Neural cell (in vitro differentiated cells): Measurements from ENCODE around the gene GGTLC1. TPM values are rescaled to one million over a fixed set of nuclear protein-coding genes. Genes with fewer than 3 reads are reported as not detected.
"Not testable (repeated sequence)": the region's sequence is repeated elsewhere in the genome, so short reads cannot be mapped to it uniquely, and the experiment has no call there.

Experiments used
- H2AFZ ChIP-seq: fragments of 200-600, 300-800 bp; sonication (generic), shearing (Covaris generic); 2 replicates; pipeline ENCODE4 v1.6.0; 2014; ENCODE audit warnings: low read depth, mild to moderate bottlenecking, antibody characterized with exemption, low read length, moderate library complexity
- H3F3A ChIP-seq: fragments of 200-600 bp; shearing (Covaris generic); 2 replicates; pipeline ENCODE4 v1.6.1; 2016; ENCODE audit warnings: mild to moderate bottlenecking, moderate library complexity, mixed read lengths, antibody characterized with exemption, low read length; ENCODE audit not compliant: insufficient read depth, poor library complexity, severe bottlenecking
- H3K27ac ChIP-seq: fragments of 200-600, 300-800 bp; sonication (generic), shearing (Covaris generic); 2 replicates; pipeline ENCODE4 v1.5.1; 2014; ENCODE audit warnings: mild to moderate bottlenecking, low read length, moderate library complexity
- H3K27me3 ChIP-seq: fragments of 300-800, 200-600 bp; sonication (generic), shearing (Covaris generic); 2 replicates; pipeline ENCODE4 v1.6.0; 2014; ENCODE audit warnings: mild to moderate bottlenecking, low read depth, low read length, moderate library complexity; ENCODE audit not compliant: insufficient read depth
- H3K36me3 ChIP-seq: fragments of 300-800, 200-600 bp; sonication (generic), shearing (Covaris generic); 2 replicates; pipeline ENCODE4 v1.5.1; 2014; ENCODE audit warnings: mild to moderate bottlenecking, antibody characterized with exemption, low read length, moderate library complexity; ENCODE audit not compliant: insufficient read depth
- H3K4me2 ChIP-seq: fragments of 300-800, 200-600 bp; sonication (generic), shearing (Covaris generic); 2 replicates; pipeline ENCODE4 v1.6.0; 2014; ENCODE audit warnings: mild to moderate bottlenecking, low read length
- H3K4me3 ChIP-seq: fragments of 300-800, 200-600 bp; sonication (generic), shearing (Covaris generic); 2 replicates; pipeline ENCODE4 v1.5.1; 2014; ENCODE audit warnings: mild to moderate bottlenecking, low read length, moderate library complexity
- H3K79me2 ChIP-seq: fragments of 200-600 bp; shearing (Covaris generic); replicated peaks from 2 replicates; pipeline ENCODE4 v1.6.0; 2014; ENCODE audit warnings: mild to moderate bottlenecking, low read length, moderate library complexity; ENCODE audit not compliant: insufficient read depth
- H3K9ac ChIP-seq: fragments of 300-800, 200-600 bp; sonication (generic), shearing (Covaris generic); 2 replicates; pipeline ENCODE4 v1.6.1; 2016; ENCODE audit warnings: mild to moderate bottlenecking, low read length, mixed read lengths
- H3K9me2 ChIP-seq: fragments of 200-600 bp; shearing (Covaris generic); 2 replicates; pipeline ENCODE4 v1.6.1; 2016; ENCODE audit warnings: mild to moderate bottlenecking, low read length, mixed read lengths; ENCODE audit not compliant: insufficient read depth
- H3K9me3 ChIP-seq: fragments of 200-600, 300-800 bp; sonication (generic), shearing (Covaris generic); 2 replicates; pipeline ENCODE4 v1.6.1; 2016; ENCODE audit warnings: mild to moderate bottlenecking, mixed run types, low read length, moderate library complexity, mixed read lengths
- H4K20me1 ChIP-seq: fragments of 200-600 bp; shearing (Covaris generic); 2 replicates; pipeline ENCODE4 v1.6.1; 2016; ENCODE audit warnings: mild to moderate bottlenecking, mixed run types; ENCODE audit not compliant: insufficient read depth
- CTCF ChIP-seq: fragments of 450-650 bp; IDR thresholded peaks from 2 replicates; pipeline ENCODE4 v1.5.1; 2014; ENCODE audit warnings: antibody characterized with exemption, mild to moderate bottlenecking, moderate library complexity; ENCODE audit not compliant: poor library complexity, severe bottlenecking
- EZH2 ChIP-seq: fragments of 200-600, 300-800 bp; shearing (Covaris generic), sonication (generic); IDR thresholded peaks from 2 replicates; pipeline ENCODE4 v1.6.1; 2014; ENCODE audit warnings: antibody characterized with exemption, low read length, borderline replicate concordance, mild to moderate bottlenecking; ENCODE audit not compliant: insufficient read depth, poor library complexity, severe bottlenecking
- RAD21 ChIP-seq: fragments of 450-650 bp; conservative IDR thresholded peaks from 2 replicates; pipeline ENCODE4 v1.6.1; 2014; ENCODE audit warnings: antibody characterized with exemption, mild to moderate bottlenecking, moderate library complexity
- SMC3 ChIP-seq: fragments of 450-650 bp; conservative IDR thresholded peaks from 2 replicates; pipeline ENCODE4 v1.6.1; 2014; ENCODE audit warnings: antibody characterized with exemption, mild to moderate bottlenecking, moderate library complexity; ENCODE audit not compliant: poor library complexity
- TAF1 ChIP-seq: IDR thresholded peaks from 2 replicates; pipeline ENCODE4 v1.6.1; 2012; ENCODE audit warnings: low read depth
- polyA plus RNA-seq: library from polyadenylated mRNA; depleted of rRNA; stranded (reverse); fragments of >200 nt; gene quantifications from 2 replicates; pipeline ENCODE4 v1.2.3, GENCODE V29; 2014

Gene GGTLC1
- polyA plus RNA-seq, 1 donor from 2014 or later, result not detected

- no peak overlapping the region for H3K4me2 ChIP-seq
These were observed 7.5 kb upstream of the GGTLC1 start for GRCh38 chr20:23995905-23996666.

DNA sequence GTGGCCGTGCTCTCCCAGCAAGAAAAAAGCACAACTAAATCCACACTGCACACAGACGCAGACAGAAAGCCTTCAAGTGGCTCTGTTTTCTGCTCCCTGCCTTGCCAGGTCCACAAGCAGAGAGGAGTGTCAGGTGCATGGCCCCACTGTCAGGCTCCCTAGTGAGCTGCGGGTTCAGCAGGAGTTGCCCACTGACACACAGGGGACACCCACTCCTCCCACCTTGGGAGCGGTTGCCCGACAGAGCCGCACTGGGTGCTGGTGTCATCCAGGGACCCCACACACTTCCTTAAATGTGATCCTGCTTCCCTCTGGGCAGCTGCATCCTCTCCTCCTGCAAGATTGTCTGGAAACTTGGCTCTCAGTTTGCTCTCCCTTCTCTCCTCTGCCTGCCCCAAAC lies 6.7 kb upstream of the GGTLC1 start:
- not testable (repeated sequence) for H3K9me2 ChIP-seq, H3K9ac ChIP-seq

More at GRCh38 chr20:23995905-23996666, 7.5 kb upstream of the GGTLC1 start:
- H3F3A ChIP-seq, result no peaks in the 10 kb centered on the region
- no peak overlapping the region for H3K4me3 ChIP-seq
- no peak overlapping the region for H2AFZ ChIP-seq
- no peaks in the 10 kb centered on the region for H3K9me3 ChIP-seq
- no peaks in the 10 kb centered on the region for H3K27me3 ChIP-seq
- no peak overlapping the region for H3K9ac ChIP-seq
- TF ChIP-seq CTCF (peak; percentile 69), RAD21 (peak; percentile 60), EZH2 (no peak), TAF1 (no peak), SMC3 (peak; percentile 64)
- no peaks in the 10 kb centered on the region for H3K9me2 ChIP-seq
- H3K79me2 ChIP-seq, result no peaks in the 10 kb centered on the region
- H3K27ac ChIP-seq, result no peak overlapping the region
- H3K36me3 ChIP-seq, result no peaks in the 10 kb centered on the region
- H4K20me1 ChIP-seq, result no peaks in the 10 kb centered on the region

DNA sequence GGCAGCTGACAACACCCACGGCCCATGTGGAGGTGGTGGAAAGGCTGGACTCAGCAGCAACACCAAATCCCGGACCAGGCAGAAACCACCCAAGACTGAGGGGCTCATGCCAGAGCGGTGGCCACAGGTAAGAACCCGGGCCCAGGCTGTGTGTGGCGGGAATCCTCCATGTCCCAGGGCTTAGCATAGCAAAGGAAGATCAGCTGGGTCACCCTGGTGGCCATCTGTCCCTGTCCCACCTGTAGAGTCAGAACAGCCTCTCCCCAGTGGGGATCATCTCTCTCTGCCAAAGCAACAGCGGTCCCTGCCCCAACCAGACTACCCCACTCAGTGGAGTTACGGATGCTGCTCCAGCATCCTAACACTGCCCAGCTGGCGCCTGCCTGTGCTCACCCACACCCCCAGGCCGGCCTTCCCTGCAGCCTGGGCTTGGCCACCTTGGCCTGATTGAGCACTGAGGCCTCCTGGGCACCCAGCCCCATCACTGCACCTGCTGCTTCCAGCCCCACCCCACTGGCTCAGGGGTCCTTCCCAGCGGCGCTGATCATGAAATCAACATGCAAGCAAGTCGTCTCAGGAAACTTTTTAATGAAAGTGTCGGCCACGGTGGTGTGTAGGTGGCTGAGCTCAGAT lies 5.5 kb upstream of the GGTLC1 start:
- H4K20me1 ChIP-seq, H3F3A ChIP-seq, H3K27ac ChIP-seq, H2AFZ ChIP-seq, H3K4me2 ChIP-seq, H3K9me3 ChIP-seq, H3K4me3 ChIP-seq, H3K9me2 ChIP-seq, H3K9ac ChIP-seq, H3K36me3 ChIP-seq, H3K79me2 ChIP-seq, H3K27me3 ChIP-seq: not testable (repeated sequence)

More for the DNA sequence above, 6.7 kb upstream of the GGTLC1 start:
- not testable (repeated sequence) for H3K79me2 ChIP-seq, H3K4me2 ChIP-seq, H3K27ac ChIP-seq, H3F3A ChIP-seq, H2AFZ ChIP-seq, H3K4me3 ChIP-seq, H3K27me3 ChIP-seq, H3K9me3 ChIP-seq, H4K20me1 ChIP-seq, H3K36me3 ChIP-seq

DNA sequence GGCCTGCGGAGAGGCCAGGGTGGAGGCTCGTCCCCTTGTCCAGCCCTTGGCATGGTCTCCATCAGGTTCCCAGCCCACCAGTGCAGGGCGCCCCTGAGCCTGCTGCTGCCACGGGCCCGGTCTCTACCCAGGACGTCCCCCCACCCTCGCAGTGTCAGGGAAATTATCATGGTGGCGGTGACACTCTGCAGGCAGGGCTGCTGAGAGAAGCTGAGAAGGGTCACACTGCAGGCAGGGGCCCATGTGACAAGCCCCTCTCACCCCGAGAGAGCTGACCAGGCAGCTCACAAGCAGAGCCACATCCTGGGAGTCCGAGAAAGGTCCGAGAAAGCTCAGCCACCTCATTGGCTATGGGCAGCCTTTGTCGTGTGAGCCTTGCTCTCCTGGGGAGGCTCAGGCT lies 4.9 kb upstream of the GGTLC1 start:
- H2AFZ ChIP-seq, H3K9ac ChIP-seq, H3K4me3 ChIP-seq, H3K27ac ChIP-seq, H3K79me2 ChIP-seq, H3K27me3 ChIP-seq, H4K20me1 ChIP-seq, H3K9me2 ChIP-seq, H3K36me3 ChIP-seq, H3K9me3 ChIP-seq, H3K4me2 ChIP-seq, H3F3A ChIP-seq: not testable (repeated sequence)

GRCh38 chr20:23990296-23990695 lies 1.7 kb upstream of the GGTLC1 start:
- H3K9me3 ChIP-seq, H3K9ac ChIP-seq, H3K4me3 ChIP-seq, H3K27ac ChIP-seq, H3K36me3 ChIP-seq, H3F3A ChIP-seq, H3K27me3 ChIP-seq, H4K20me1 ChIP-seq, H3K4me2 ChIP-seq, H2AFZ ChIP-seq, H3K79me2 ChIP-seq, H3K9me2 ChIP-seq: not testable (repeated sequence)

DNA sequence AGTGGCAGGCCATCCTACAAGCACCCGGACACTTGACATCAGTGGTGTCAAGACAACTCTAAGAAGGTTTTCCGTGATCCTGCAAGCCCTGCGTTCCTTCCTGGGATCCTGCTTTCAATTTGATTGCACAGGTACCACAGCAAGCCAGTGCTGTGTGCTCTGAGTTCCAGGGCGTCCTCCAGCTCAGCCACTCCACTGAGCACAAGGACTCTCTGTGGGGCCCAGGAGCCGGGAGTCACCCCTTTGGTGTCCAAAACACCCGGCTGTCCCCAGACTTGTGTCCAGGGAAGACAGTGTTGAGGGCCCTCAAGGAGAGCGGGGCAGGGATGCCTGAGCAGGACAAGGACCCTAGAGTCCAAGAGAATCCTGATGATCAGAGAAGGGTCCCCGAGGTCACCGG lies 387 bp upstream of the GGTLC1 start:
- not testable (repeated sequence) for H3K4me2 ChIP-seq, H2AFZ ChIP-seq, H4K20me1 ChIP-seq, H3F3A ChIP-seq, H3K27ac ChIP-seq, H3K9me2 ChIP-seq, H3K79me2 ChIP-seq, H3K36me3 ChIP-seq, H3K27me3 ChIP-seq, H3K4me3 ChIP-seq, H3K9ac ChIP-seq, H3K9me3 ChIP-seq
